GDM1 (cell line): ENCODE data around the gene YAF2.

Experiments
- DNase-seq: peaks from one replicate; lab custom pipeline; 2025; lab: John Stamatoyannopoulos, UW

Gene YAF2

DNA sequence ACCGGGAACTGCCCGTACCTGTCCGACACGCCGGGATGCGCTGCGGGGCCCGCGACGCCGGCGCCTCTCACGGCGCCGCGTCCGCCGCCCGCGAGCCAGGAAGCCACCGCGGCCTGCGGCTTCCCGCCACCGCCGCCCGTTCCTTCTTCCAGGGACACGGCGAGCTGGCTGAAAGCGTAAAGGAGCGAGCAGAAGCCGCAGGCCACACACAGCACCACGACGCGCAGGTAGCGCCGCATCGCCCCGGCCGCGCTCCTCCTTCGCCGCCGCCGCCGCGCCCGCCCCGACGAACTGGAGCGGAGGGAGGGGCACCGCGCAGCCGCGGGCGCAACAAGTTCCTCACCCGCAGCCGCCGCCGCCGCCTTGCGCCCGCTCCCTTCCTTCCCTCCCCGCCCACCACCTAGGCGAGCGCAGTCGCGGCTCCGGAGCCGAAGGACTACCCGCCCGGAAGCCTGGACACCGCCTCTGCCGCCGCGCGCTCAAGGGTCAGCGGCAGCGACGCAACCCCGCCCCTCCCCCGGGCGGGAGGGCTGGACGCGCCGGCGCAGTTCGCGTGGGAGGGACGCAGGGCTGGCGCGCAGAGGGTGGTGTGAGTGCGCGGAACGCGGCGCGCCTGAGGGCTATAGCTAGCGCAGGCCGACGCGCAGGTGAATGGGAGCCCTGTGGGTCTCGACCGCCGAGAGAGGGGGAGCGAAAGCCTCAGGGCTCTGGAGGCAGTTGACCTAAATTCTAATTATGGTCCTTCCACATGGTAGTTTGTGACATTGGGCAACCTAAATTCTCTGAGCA lies 93.4 kb downstream of the YAF2 start, which contains the start of gene GXYLT1:
TSS of gene GXYLT1 (minus strand) at position 467 of the 789 bp plus-strand sequence. CDS start at position 239, 228 bp downstream.
- DNase-seq = peak; percentile 91

DNA sequence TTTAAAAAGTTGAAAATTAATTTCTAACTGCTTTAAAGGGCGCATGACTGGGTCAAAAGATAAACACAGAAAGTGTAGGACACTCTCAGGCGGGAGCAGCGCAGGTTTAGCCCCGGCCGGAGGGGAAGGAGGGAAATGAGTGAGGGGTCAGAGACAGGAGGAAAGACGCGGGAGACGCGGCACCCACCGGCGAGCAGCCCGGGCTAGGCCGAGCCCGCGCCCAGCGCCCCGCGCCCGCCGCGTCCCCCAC lies 94.0 kb downstream of the YAF2 start:
- DNase-seq = no peak

DNA sequence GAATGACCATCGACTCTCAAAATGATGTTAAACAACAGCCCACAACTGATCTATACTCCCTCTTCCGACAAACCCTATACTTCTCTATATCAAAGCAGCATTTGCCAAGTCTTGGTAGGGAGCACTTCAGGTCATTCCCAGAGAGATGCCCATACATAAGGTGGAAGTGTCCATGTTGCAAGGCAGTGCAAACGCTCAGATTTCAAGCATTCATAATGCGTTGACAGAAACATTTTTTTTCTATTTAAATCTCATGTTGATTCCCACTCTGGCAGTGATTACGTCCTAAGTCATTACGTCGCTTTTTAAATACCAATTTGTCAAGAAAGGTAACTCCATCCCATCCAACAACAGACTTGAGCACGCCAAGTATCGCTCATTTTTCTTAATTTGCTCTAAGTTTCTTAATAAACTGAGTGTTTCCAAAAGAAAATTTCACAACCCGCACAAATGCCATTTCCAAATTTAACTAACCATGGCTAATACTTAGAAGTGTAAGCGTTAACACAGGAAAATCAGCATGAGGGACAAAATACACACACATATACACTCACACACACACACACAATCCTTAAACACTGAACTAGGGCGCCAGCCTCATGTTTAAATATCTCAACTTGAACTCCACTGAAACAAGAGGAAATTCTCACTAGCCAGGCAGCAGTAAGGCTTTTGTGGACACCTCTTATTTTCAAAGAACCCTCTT lies 94.4 kb downstream of the YAF2 start:
- no peak for DNase-seq

DNA sequence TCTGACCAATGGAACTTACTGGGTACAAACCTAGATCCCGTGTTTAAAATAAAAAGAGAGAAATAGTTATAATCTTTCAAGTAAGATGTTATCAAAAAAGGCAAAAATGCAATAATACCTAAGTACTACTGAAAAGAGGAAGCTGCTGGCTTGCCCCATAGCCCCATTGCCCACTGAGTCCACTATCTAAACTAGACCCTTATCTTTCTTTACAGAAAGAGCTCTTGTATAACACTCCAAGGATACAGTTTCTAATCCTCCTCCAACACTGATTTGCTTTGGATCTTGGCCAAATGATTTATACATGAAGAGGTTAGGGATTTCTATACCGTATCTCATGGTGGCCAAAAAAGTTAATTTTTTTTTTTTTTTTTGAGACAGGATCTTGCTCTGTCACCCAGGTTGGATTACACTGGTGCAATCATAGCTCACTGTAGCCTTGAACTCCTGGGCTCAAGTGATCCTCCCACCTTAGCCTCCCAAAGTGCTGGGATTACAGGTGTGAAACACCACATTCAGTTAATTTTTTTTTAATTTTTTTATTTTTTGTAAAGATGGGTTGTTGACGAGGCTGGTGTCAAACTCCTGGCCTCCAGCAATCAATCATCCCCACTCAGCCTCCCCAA lies 96.0 kb downstream of the YAF2 start:
- DNase-seq = no peak

DNA sequence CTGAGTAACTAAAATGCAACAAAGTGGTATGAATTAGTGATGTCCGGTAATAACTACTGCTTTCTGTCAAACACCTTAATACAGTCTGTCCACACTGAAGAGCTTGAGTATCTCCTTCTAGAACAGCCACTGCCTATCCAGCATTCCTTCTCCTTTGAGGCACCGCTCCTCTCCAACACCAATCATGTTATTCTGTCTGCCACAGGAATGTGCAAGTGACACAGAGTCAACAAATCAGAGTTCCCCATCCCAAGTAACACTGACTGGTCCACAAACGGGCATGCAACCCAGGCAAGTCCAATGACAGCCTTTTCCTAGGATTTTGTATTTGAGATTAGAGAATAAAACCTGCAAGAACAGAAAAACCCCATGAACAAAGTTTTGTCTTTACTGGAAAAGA lies 97.1 kb downstream of the YAF2 start:
- no peak for DNase-seq

DNA sequence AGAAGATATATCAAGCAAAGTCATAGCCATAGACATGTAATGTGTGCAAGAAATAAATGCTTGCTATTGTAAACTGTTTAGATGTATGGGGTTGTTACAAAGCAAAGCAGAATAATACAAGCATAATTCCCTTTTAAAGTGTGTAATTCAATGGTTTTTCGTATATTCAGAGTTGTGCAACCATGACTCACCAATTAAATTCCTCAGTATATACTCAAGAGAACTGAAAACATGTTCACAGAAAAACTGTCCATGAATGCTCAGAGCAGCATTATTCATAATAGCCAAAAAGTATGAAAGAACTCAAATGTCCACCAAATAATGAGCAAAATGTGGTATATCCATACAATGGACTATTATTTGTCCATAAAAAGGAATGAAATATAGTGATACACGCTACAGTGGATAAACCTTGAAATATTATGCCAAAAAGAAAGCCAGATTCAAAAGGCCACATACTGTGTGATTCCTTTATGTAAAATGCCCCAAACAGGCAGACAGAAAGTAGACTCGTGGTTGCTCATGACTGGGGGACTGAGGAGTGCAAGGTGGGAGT lies 102.7 kb downstream of the YAF2 start:
- no peak for DNase-seq

DNA sequence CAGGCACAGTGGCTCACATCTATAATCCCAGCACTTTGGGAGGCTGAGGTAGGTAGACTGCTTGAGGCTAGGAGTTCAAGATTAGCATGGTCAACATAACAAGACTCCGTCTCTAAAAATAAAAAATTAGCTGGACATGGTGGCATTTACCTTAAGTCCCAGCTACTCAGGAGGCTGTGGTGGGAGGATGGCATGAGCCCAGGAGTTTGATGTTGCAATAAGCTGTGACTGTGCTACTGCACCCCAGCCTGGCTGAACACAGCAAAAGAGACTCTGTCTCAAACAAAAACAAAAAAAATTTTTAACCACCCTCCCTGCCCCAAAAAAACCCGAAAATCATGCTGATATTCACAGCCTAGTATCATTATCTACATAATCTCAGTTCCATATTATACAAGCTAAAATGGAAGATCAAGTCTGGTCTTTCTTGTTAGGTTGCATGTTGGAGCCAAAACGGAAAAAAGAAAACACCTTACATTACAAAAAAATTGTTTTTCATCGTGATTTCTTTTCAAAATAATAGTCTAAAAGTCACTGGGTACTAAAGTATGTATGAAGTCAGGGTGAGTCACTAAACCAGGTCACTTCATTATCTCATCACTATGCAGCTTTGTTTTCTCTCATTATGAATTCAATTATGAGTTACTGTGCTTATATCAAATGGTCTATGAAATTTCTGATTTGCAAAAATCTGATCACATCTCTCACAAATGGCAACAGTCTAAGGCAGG lies 107.2 kb downstream of the YAF2 start:
- no peak for DNase-seq

DNA sequence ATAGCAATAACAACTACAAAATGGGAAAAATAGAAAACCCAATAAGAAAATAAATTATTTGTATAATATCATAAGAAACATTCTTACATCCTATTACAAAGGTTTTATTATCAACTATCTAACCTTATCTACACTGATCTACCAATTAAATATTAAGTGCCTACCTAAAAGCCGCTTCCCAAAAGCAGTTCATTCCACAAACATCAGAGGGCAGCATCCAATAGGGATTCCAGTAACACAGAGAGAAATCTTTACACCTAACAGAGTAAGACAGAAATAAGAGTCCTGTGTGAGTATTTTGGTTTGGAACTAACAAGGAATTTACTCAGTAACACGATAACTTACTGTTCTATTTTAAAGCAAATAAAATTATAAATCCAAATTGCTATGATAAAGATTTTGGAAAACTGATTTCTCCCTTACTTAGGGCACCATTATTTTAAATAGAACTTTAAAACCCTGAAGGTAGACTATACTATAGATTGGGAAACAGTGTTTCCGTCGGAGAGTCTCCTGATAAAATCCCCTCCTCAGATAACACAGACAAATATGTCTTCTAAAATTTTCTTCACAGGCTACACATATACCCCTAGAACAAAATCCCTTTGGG lies 108.3 kb downstream of the YAF2 start:
- no peak for DNase-seq

DNA sequence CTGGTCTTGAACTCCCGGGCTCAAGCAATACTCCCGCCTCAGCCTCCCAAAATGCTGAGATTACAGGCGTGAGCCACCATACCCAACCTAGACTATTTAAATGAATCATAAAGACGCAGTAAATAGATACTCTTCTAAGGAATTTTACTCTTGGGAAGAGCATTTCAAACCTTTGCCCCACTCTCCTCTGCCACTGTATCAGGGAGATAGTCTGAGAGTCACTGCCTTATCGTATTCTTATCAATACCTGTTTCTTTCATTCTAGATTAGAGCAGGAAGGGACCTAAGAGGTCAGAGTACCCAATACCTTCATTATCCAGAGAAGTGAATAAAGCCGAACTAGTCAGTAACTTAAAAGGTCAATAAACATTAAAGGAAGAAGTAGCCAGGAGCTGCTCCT lies 109.2 kb downstream of the YAF2 start:
- DNase-seq = no peak

DNA sequence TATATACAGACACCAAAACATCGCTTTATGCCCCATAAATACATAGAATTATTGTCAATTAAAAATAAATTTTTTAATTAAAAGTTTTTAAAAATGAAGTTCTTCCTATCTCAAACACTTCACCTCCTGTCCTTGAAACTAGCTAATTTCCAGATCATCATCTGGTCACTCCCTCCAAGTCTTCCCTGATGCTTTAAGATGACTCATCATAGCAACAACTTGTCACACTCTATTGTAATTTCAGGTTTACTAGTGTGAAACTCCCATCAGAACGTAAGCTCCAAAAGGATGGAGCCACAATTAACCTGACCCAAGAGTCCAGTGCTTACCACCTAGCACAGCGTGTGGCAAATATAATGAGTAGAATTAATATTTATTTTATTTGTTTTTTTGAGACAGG lies 109.7 kb downstream of the YAF2 start:
- DNase-seq = no peak

DNA sequence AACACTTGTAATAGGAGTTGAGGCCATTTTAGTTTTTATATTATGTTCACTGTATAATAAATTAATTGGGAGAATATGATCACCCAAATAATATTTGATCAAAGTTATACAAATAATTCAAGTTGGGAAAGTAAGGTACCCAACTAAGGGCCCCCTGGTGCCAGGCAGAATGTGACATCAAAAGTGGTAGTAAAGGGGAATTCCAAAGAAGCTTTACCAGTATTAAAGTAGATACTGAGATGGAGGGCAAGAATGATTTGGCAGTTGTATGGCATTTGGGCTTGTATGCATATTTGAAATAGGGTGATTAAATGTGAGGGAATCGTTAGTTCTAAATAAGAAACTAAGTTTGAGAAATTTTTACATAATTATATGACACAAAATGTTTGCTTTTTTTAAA lies 111.1 kb downstream of the YAF2 start:
- no peak for DNase-seq

DNA sequence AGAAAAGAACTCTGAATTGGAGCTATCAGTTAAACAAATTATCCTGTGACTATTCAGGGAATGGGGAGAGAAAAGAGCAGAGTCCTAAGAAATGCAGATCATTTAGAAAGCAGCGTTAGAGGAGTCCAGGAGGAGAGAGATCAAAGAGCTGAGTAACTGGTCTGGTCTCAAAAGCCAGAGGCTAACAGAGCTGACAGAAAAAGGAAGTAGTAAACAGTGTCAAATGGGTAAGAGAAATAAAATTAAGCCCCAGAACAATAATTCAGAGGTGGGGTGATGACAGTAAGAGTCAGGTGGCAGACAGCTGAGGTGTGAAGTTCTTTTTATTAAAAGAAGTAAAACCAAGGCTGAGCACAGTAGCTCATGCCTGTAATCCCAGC lies 112.7 kb downstream of the YAF2 start:
- DNase-seq = no peak

DNA sequence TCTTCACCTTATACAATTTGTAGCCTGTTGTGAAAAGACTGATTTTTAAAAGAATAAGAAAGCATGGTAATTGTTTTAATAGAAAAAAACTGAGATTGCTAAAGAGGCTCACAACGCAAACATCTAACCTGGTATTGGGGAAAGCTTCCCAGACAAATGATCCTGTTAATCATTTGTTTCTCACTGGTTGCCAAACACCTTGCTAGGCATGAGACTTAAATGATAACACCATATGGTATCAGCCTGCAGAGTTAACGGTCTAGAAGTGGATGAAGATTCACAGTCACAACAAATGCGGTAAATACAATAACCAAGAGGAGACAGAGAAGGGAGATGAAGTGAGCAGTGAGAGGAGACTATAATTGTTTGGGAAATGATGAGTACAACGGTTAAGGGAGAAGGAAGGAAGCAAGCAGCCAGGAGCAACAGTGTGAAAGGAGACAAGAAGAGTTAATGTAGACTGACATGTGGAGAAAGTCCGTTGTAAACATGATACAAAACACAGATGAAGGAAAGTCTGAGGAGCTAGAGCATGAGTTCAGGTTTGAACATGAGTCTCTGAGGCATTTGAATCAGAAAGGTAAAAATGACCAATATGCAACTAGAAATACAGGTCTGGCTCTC lies 113.2 kb downstream of the YAF2 start:
- no peak for DNase-seq

DNA sequence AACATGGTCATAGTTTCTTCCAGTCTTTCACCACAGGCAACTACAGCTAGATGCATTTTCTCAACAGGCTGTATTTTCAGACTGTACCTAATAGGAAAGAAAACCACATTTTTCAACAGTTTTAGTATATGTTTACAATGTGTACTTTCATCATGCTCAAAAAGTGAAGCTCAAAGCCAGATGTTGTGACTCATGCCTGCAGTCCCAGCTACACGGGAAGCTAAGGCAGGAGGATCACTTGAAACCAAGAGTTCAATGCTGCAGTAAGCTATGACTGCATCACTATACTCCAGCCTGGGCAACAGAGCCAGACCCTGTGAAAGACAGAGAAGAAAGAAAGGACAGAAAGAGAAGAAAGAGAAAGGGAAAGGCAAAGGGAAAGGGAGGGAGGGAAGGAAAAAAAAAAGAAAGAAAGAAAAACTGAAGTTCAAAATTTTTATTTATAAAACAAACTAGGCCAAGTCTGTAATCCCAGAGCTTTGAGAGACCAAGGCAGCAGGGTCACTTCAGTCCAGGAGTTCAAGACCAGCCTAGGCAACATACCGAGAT lies 118.9 kb downstream of the YAF2 start:
- no peak for DNase-seq

DNA sequence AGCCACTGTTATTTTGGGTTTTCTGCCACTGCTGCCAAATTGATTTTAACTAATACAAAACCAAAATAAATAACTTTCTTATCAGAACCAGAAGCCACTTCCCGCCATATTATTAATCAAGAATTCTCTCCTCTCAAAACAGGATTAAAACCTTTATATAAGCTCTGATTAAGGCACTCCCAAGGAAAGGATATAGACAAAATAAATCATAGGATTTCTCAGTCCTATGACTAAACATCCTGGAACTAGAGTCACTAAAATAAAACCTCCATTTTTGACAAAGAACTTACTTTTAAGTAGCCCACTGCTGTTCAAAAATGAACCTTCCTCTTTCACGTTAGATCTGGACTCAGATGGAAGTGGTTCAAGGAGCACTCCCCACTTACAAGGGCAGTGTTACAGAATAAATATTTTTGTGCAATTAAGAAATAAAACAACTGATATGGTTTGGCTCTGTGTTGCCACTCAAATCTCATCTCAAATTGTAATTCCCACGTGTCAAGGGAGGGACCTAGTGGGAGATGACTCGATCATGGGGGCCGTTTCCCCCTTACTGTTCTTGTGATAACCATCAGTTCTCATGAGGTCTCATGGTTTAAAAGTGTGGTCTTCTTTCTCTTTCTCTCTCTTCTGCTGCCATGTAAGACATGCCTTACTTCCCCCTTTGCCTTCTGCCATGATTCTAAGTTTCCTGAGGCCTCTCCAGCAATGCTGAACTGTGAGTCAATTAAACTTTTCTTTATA lies 119.7 kb downstream of the YAF2 start:
- DNase-seq = no peak

DNA sequence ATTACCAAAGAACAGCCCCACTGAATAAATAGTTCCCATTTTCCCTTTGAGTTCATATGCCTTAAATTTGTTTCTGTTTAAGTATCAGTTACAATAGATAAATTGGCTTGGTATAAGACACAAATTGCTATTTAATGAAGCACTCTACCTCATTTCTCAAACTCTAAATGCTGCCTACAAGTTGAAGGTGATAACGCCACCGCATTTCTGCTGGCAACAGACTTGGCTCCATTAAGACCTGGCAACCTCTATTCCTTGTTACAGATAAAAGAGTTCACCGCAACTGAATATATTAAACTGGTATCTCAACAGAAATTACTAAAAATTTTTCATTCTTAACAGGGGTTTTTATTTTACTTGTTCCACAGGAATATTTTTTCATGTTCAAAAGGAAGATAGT lies 129.0 kb downstream of the YAF2 start:
- DNase-seq = no peak
